A673 (cell line): Measurements from ENCODE around the gene SETDB2. TPM values are rescaled to one million over a fixed set of nuclear protein-coding genes. Genes with fewer than 3 reads are reported as not detected.

Source experiments
- BruUV-seq: library from RNA; stranded (reverse); fragments of 400-500 nt; replicated peaks from 2 replicates; lab custom pipeline; 2021; lab: Mats Ljungman, UMichigan
- CTCF ChIA-PET: fragments of 300-600 bp; sonication (Branson Sonifier 250); formaldehyde crosslinking; loops from one replicate; lab custom pipeline; 2022; ENCODE audit warnings: antibody characterized with exemption; lab: Charles Lee
- POLR2A ChIA-PET: fragments of 300-600 bp; sonication (Branson Sonifier 250); formaldehyde crosslinking; loops from one replicate; lab custom pipeline; 2022; ENCODE audit warnings: antibody characterized with exemption; ENCODE audit not compliant: low non-redundant PET; lab: Charles Lee
- DNase-seq: peaks from one replicate; pipeline ENCODE4 v3.0.0-alpha.2; 2015; ENCODE audit warnings: low spot score
- H3K27ac ChIP-seq: fragments of 200-600 bp; sonication (generic); 2 replicates; pipeline ENCODE4 v1.5.1; 2016; ENCODE audit warnings: mixed run types, low read depth, mild to moderate bottlenecking, mixed read lengths, antibody characterized with exemption, low read length; ENCODE audit not compliant: poor library complexity, severe bottlenecking
- H3K27me3 ChIP-seq: fragments of 200-600 bp; sonication (generic); replicated peaks from 2 replicates; pipeline ENCODE4 v1.6.1; 2017; ENCODE audit warnings: mixed run types, low read depth, mild to moderate bottlenecking, mixed read lengths, antibody characterized with exemption, low read length; ENCODE audit not compliant: insufficient read depth, poor library complexity
- H3K36me3 ChIP-seq: fragments of 200-600 bp; sonication (generic); 2 replicates; pipeline ENCODE4 v1.6.1; 2016; ENCODE audit warnings: mixed run types, mild to moderate bottlenecking, mixed read lengths, antibody characterized with exemption, low read length; ENCODE audit not compliant: insufficient read depth, poor library complexity, severe bottlenecking
- H3K4me1 ChIP-seq: fragments of 200-600 bp; sonication (generic); 2 replicates; pipeline ENCODE4 v1.6.1; 2017; ENCODE audit warnings: mixed run types, mild to moderate bottlenecking, mixed read lengths, antibody characterized with exemption, low read length; ENCODE audit not compliant: insufficient read depth, poor library complexity, severe bottlenecking
- H3K4me3 ChIP-seq: fragments of 200-600 bp; sonication (generic); 2 replicates; pipeline ENCODE4 v1.5.1; 2016; ENCODE audit warnings: low read depth, mixed run types, mild to moderate bottlenecking, mixed read lengths, low read length; ENCODE audit not compliant: poor library complexity, severe bottlenecking
- H3K9me3 ChIP-seq: fragments of 200-600 bp; sonication (generic); 2 replicates; pipeline ENCODE4 v1.6.1; 2016; ENCODE audit warnings: mixed run types, low read depth, mild to moderate bottlenecking, mixed read lengths, antibody characterized with exemption, low read length; ENCODE audit not compliant: poor library complexity, severe bottlenecking
- EZH2 ChIP-seq: fragments of 200-600 bp; sonication (generic); IDR thresholded peaks from 2 replicates; pipeline ENCODE4 v1.6.1; 2017; ENCODE audit warnings: borderline replicate concordance, low read depth, mild to moderate bottlenecking, mixed read lengths, antibody characterized with exemption, low read length; ENCODE audit not compliant: poor library complexity, severe bottlenecking
- intact Hi-C: fragments of 100-400 bp; cut with micrococcal nuclease; formaldehyde crosslinking; loops from one replicate; pipeline ENCODE4 v1.10.0; 2022; ENCODE audit not compliant: unreplicated experiment
- total RNA-seq: library from RNA; stranded (reverse); gene quantifications from 2 replicates; pipeline ENCODE4 v1.2.3, GENCODE V29; 2021
- TF ChIP-seq, protein P1 (sequence below): fragments of 300-800, 200-600 bp; sonication (generic); conservative IDR thresholded peaks from 2 replicates; pipeline ENCODE4 v1.5.1; 2017; ENCODE audit warnings: low read depth, mild to moderate bottlenecking, antibody characterized with exemption, low read length, moderate library complexity, mixed read lengths

The SETDB2 gene
- total RNA-seq, 1 experiment from 2014 or later = 3.8 TPM

DNA sequence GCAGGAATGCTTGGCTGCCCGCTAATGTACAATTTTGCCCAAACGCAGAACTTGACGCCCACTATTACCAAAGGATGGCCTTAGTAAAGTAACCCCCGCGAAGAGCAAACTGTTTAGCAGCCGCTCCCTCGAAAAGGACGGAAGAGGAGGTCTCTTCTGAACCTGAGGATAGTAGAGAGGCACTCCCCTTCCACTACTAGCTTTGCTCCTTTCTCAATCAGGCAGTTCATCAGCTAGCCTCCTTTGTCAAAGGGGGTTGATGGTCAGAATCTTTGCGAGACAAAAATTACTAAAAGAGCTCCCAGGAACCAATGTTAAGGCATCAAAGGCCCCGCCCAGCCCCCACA, 744 bp upstream of the SETDB2 start:
- no peaks in the 10 kb centered on the region for H3K9me3 ChIP-seq
- no peak for DNase-seq
- POLR2A ChIA-PET = interaction anchor here (0.6 kb wide), 2 partner anchors 68 to 202 kb away, joined by 7 to 14 read pairs; no protein-coding TSS in a partner anchor
- H3K4me1 ChIP-seq = peaks cover 5% of the 10 kb centered on the region
- H3K4me3 ChIP-seq = peak overlapping the region; percentile 82
- CTCF ChIA-PET = no interaction called here
- H3K36me3 ChIP-seq = no peaks in the 10 kb centered on the region
- TF ChIP-seq, protein P1, sequence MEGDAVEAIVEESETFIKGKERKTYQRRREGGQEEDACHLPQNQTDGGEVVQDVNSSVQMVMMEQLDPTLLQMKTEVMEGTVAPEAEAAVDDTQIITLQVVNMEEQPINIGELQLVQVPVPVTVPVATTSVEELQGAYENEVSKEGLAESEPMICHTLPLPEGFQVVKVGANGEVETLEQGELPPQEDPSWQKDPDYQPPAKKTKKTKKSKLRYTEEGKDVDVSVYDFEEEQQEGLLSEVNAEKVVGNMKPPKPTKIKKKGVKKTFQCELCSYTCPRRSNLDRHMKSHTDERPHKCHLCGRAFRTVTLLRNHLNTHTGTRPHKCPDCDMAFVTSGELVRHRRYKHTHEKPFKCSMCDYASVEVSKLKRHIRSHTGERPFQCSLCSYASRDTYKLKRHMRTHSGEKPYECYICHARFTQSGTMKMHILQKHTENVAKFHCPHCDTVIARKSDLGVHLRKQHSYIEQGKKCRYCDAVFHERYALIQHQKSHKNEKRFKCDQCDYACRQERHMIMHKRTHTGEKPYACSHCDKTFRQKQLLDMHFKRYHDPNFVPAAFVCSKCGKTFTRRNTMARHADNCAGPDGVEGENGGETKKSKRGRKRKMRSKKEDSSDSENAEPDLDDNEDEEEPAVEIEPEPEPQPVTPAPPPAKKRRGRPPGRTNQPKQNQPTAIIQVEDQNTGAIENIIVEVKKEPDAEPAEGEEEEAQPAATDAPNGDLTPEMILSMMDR = no peak
- no peak for TF ChIP-seq EZH2
- BruUV-seq = TSS peak; percentile 87
- H3K27me3 ChIP-seq = no peaks in the 10 kb centered on the region
- peak overlapping the region; percentile 64 for H3K27ac ChIP-seq
- intact Hi-C loops = loop anchor here (10.0 kb wide), 1 partner anchor 161 kb away; no protein-coding TSS in a partner anchor

DNA sequence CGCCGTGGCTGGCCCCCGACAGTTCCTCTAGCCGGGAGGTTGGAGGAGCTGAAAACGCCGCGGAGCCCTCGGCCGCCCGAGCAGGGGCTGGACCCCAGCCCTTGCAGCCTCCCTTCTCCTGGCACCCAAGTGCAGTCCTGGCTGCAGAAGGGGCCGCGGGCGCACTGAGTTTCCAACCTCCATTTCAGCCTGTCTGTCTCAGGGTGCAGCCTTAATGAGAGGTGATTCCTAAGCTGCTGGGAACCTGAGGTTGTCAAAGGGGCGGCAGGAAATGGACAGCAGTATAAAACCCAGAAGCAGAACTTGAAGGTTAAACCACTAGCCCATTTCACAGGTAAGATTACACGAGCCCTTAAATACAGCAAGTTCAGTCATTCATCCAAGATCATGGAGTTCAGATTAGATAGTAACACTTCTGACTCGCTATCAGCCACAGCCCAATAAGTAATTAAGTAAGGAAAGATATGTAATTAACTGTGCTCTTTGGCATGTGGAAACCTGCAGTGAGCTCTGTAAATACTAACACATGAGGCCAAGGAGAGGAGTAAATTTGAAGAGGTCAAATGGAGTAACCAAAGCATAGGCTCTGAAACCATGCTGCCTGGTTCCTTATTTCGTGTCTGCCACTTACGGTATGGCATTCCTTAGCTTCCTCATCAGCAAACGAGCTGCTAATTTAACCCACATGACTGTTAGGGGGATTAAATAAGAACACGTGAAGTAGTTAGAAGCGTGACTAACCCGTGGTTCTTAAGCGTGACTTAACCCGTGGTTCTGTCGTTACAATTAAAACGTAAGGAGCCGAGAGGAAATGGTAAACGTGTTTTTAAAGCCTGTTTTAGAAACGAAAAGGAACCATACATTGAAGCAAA, 686 bp downstream of the SETDB2 start:
- peak; percentile 68 for DNase-seq
- Histone ChIP-seq H3K27ac (peak overlapping the region; percentile 75), H3K36me3 (no peaks in the 10 kb centered on the region), H3K9me3 (no peaks in the 10 kb centered on the region), H3K27me3 (no peaks in the 10 kb centered on the region), H3K4me1 (peaks cover 5% of the 10 kb centered on the region), H3K4me3 (peak overlapping the region; percentile 82)
- TF ChIP-seq, protein P1 = no peak
- no peak for TF ChIP-seq EZH2
- BruUV-seq = TSS peak; percentile 33
- intact Hi-C loops = loop anchor here (10.0 kb wide), 1 partner anchor 160 kb away; no protein-coding TSS in a partner anchor
- POLR2A ChIA-PET = no interaction called here
- CTCF ChIA-PET = no interaction called here

DNA sequence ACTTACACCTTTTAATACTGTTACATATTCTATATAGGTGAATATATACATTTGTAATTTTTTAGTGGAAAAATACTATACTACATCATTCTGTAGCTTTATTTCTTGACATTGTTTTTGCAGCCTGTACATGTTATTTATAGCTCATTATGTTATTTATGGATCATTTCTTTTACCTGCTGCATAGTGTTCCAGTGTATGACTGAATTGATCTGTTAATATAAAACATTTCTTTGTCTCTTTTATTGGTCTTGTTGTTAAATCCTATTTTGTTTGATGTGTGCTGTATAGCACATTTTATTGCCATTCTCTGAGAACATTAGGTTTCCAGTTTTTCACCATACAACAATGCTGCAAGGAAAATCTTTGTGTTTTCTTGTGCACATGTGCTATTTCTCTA, 2.4 kb downstream of the SETDB2 start:
- DNase-seq = no peak
- no peaks in the 10 kb centered on the region for H3K9me3 ChIP-seq
- intact Hi-C loops = loop anchor here (10.0 kb wide), 1 partner anchor 158 kb away; no protein-coding TSS in a partner anchor
- ChIA-PET POLR2A (no interaction called here), CTCF (no interaction called here)
- no peak overlapping the region for H3K4me3 ChIP-seq
- no peak overlapping the region for H3K27ac ChIP-seq
- no TSS peak for BruUV-seq
- no peaks in the 10 kb centered on the region for H3K27me3 ChIP-seq
- H3K4me1 ChIP-seq = peaks cover 5% of the 10 kb centered on the region
- no peaks in the 10 kb centered on the region for H3K36me3 ChIP-seq
- TF ChIP-seq, protein P1 = no peak
- no peak for TF ChIP-seq EZH2
